PC-9 (cell line): ENCODE data around the gene EIF5A. TPM values are rescaled to one million over a fixed set of nuclear protein-coding genes. Genes with fewer than 3 reads are reported as not detected.

Experiments used
- BruUV-seq: library from RNA; stranded (reverse); fragments of 400-500 nt; replicated peaks from 2 replicates; lab custom pipeline; 2021; lab: Mats Ljungman, UMichigan
- CTCF ChIA-PET: fragments of 300-600 bp; sonication (Branson Sonifier 250); formaldehyde crosslinking; loops from one replicate; lab custom pipeline; 2022; ENCODE audit warnings: antibody characterized with exemption; lab: Charles Lee
- POLR2A ChIA-PET: fragments of 300-600 bp; sonication (Branson Sonifier 250); formaldehyde crosslinking; loops from one replicate; lab custom pipeline; 2022; ENCODE audit warnings: antibody characterized with exemption; ENCODE audit not compliant: unreplicated experiment; lab: Charles Lee
- DNase-seq, 2 experiments: peaks; one replicate each; pipeline versions ENCODE4 v3.0.0 to v3.0.0-alpha.2; 2015 to 2022; ENCODE audit warnings: mixed read lengths in 1 of 2
- H2AFZ ChIP-seq: fragments of 200-600 bp; sonication (generic); 2 replicates; pipeline ENCODE4 v1.8.1; 2017; ENCODE audit warnings: antibody characterized with exemption
- H3F3A ChIP-seq: fragments of 200-600 bp; sonication (generic); 2 replicates; pipeline ENCODE4 v1.8.1; 2017; ENCODE audit warnings: antibody characterized with exemption, mild to moderate bottlenecking, low read depth; ENCODE audit not compliant: insufficient read depth
- H3K27ac ChIP-seq: fragments of 200-600 bp; sonication (generic); 2 replicates; pipeline ENCODE4 v1.6.1; 2016; ENCODE audit warnings: mixed run types
- H3K27me3 ChIP-seq: fragments of 200-600 bp; sonication (generic); 2 replicates; pipeline ENCODE4 v1.6.1; 2016; ENCODE audit warnings: low read depth, mixed run types; ENCODE audit not compliant: insufficient read depth
- H3K36me3 ChIP-seq: fragments of 200-600 bp; sonication (generic); 2 replicates; pipeline ENCODE4 v1.6.1; 2016; ENCODE audit warnings: low read depth, mixed run types
- H3K4me1 ChIP-seq: fragments of 200-600 bp; sonication (generic); replicated peaks from 2 replicates; pipeline ENCODE4 v1.6.1; 2016; ENCODE audit warnings: mixed run types; ENCODE audit not compliant: insufficient read depth
- H3K4me2 ChIP-seq: fragments of 200-600 bp; sonication (generic); 2 replicates; pipeline ENCODE4 v1.6.1; 2017; ENCODE audit warnings: mixed run types
- H3K4me3 ChIP-seq: fragments of 200-600 bp; sonication (generic); 2 replicates; pipeline ENCODE4 v1.6.1; 2016; ENCODE audit warnings: mixed run types
- H3K79me2 ChIP-seq: fragments of 200-600 bp; sonication (generic); 2 replicates; pipeline ENCODE4 v1.6.1; 2017; ENCODE audit warnings: low read depth, mixed run types
- H3K9me2 ChIP-seq: fragments of 200-600 bp; sonication (generic); 2 replicates; pipeline ENCODE4 v1.8.1; 2017; ENCODE audit warnings: mild to moderate bottlenecking; ENCODE audit not compliant: insufficient read depth
- H3K9me3 ChIP-seq: fragments of 200-600 bp; sonication (generic); 2 replicates; pipeline ENCODE4 v1.8.1; 2016; ENCODE audit warnings: low read depth; ENCODE audit not compliant: insufficient read depth
- H4K20me1 ChIP-seq: fragments of 200-600 bp; sonication (generic); 2 replicates; pipeline ENCODE4 v1.8.1; 2017; ENCODE audit not compliant: insufficient read depth
- CTCF ChIP-seq: fragments of 200-600 bp; sonication (generic); conservative IDR thresholded peaks from 2 replicates; pipeline ENCODE4 v1.6.1; 2017; ENCODE audit warnings: mixed run types, antibody characterized with exemption, mild to moderate bottlenecking, moderate library complexity
- EZH2 ChIP-seq: fragments of 200-600 bp; sonication (generic); IDR thresholded peaks from 2 replicates; pipeline ENCODE4 v1.8.0; 2017; ENCODE audit warnings: antibody characterized with exemption, low read depth
- intact Hi-C: fragments of 100-400 bp; cut with micrococcal nuclease; formaldehyde crosslinking; loops from one replicate; pipeline ENCODE4 v1.10.0; 2022; ENCODE audit not compliant: unreplicated experiment
- total RNA-seq: library from RNA; stranded (reverse); gene quantifications from 2 replicates; pipeline ENCODE4 v1.2.3, GENCODE V29; 2021

The EIF5A gene
- total RNA-seq, 1 experiment from 2014 or later, result 1,298 TPM

DNA sequence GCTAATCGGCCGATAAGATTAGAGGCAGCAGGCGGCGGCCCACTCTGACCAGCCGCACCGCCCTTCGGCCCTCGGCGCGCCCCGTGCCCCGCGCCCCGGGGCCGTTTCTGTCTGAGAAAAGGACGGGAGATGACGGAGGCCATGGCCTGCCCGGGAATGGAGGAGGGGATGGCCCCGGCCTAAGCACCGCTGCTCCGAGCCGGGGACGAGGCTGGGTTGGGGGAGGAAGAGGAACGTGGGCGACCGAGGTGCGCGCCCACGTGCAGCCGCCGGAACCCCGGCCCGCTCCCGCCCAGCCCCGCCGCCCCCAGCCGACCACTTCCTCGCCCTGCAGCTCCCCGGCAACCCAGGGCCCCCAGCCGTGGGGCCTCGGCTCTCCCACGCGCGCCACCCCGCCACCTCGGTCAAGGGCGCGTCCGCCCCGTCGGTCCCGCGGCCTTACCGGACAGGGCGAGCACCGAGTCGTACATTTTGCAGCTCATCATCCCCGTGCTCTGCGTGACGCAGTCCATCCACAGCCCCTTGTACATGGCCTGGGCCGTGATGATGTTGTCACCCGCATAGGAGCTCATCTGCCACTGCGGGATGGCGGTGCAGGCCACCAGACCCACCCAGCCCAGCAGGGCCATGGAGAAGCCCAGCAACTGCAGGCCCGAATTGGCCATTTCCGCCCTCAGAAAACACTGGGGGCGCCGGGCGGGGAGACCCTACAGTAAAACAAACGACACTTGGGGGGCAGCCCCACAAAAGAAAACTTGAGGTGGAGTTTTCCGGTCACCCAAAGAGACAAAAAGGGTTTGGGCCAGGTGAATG, 45.8 kb upstream of the EIF5A start:
- no peak for DNase-seq
- CTCF ChIA-PET, result interaction anchor here (0.7 kb wide), 1 partner anchor 20 kb away, joined by 3 read pairs; no protein-coding TSS in a partner anchor
- Histone ChIP-seq H3K79me2 (peaks cover 62% of the 10 kb centered on the region), H3K4me1 (peaks cover 40% of the 10 kb centered on the region), H3F3A (peaks cover 78% of the 10 kb centered on the region), H3K4me3 (peak overlapping the region; percentile 97), H3K9me3 (no peaks in the 10 kb centered on the region), H3K27me3 (no peaks in the 10 kb centered on the region), H4K20me1 (peaks cover 25% of the 10 kb centered on the region), H3K36me3 (peaks cover 30% of the 10 kb centered on the region), H2AFZ (no peak overlapping the region), H3K27ac (peak overlapping the region; percentile 100), H3K4me2 (peak overlapping the region; percentile 98), H3K9me2 (no peaks in the 10 kb centered on the region)
- POLR2A ChIA-PET, result no interaction called here
- BruUV-seq, result TSS peak; percentile 52
- intact Hi-C loops, result loop anchor here (1.0 to 5.0 kb wide), 9 partner anchors 9 to 581 kb away; partner anchors contain the start of genes EIF5A, ELP5, POLR2A and SLC35G6
- no peak; the same call in 1 of the 2 replicates for TF ChIP-seq CTCF
- TF ChIP-seq EZH2, result no peak

DNA sequence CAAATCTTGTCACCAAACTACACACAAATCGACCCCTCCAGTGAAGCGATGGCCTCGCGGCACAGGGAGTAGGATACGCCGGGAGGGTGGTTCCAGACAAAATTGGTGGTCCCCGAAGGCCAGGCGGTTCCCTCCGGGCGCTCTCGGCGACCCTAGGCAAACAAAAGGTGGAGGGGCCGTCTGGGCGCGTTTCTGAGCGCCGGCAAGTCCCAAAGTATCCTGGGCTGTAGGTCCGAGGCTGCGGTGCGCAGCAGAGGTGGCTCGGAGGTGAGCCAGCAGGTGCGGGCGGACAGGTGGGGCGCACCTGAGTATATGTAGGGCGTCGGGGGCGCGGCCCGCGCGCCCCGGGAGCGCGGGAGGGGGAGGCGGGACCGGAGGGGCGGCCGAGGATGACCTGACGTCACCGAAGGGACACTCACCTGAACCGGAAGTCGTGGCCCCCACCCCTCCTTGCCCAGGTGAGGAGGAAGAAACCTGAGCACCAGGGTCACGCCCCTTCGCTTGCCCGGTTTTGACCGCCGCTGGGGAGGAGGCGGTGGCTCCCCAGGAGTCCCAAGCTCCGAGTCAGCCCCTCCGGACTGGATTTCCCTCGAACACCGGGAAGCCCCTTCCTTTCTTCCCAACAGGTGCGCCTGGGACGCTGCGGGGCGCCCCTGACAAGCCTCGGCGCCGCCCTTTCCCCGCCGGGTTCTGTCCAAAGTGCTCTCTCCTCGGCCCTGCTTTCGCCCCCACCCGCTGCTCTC, 45.1 kb upstream of the EIF5A start, which contains the start of gene CLDN7:
TSS of gene CLDN7 (minus strand) at position 287 of the 743 bp plus-strand sequence. CDS start 435 bp downstream, outside the sequence.
- CTCF ChIA-PET, result interaction anchor here (0.7 to 1.5 kb wide), 2 partner anchors 11 to 298 kb away, joined by 3 read pairs; partner anchors contain the start of gene CTDNEP1
- peak within 1 kb of the TSS; percentile 97 for H3K4me3 ChIP-seq
- intact Hi-C loops, result loop anchor here (1.0 to 5.0 kb wide), 8 partner anchors 10 to 580 kb away; partner anchors contain the start of genes EIF5A, ELP5, POLR2A and SLC35G6

More for the DNA sequence above, 45.1 kb upstream of the EIF5A start, which contains the start of gene CLDN7:
- no peak; the same call in 1 of the 2 replicates for TF ChIP-seq CTCF
- no peak for TF ChIP-seq EZH2
- Histone ChIP-seq H3K9me2 (no peaks in the 10 kb centered on the region), H3K27me3 (no peaks in the 10 kb centered on the region), H3K79me2 (peaks cover 57% of the 10 kb centered on the region), H3K36me3 (peaks cover 29% of the 10 kb centered on the region), H3K27ac (peak within 1 kb of the TSS; percentile 100), H3F3A (peaks cover 70% of the 10 kb centered on the region), H3K4me2 (peak within 1 kb of the TSS; percentile 98), H4K20me1 (peaks cover 25% of the 10 kb centered on the region), H3K9me3 (no peaks in the 10 kb centered on the region), H2AFZ (peak within 1 kb of the TSS; percentile 49), H3K4me1 (peaks cover 40% of the 10 kb centered on the region)
- BruUV-seq, result no TSS peak
- POLR2A ChIA-PET, result interaction anchor here (0.6 kb wide), 2 partner anchors 21 to 142 kb away, joined by 3 read pairs; partner anchors contain the start of gene TMEM256
- DNase-seq, result peak; percentile 95 to 99
